Measurements from ENCODE around the gene THSD4.

The THSD4 gene

DNA sequence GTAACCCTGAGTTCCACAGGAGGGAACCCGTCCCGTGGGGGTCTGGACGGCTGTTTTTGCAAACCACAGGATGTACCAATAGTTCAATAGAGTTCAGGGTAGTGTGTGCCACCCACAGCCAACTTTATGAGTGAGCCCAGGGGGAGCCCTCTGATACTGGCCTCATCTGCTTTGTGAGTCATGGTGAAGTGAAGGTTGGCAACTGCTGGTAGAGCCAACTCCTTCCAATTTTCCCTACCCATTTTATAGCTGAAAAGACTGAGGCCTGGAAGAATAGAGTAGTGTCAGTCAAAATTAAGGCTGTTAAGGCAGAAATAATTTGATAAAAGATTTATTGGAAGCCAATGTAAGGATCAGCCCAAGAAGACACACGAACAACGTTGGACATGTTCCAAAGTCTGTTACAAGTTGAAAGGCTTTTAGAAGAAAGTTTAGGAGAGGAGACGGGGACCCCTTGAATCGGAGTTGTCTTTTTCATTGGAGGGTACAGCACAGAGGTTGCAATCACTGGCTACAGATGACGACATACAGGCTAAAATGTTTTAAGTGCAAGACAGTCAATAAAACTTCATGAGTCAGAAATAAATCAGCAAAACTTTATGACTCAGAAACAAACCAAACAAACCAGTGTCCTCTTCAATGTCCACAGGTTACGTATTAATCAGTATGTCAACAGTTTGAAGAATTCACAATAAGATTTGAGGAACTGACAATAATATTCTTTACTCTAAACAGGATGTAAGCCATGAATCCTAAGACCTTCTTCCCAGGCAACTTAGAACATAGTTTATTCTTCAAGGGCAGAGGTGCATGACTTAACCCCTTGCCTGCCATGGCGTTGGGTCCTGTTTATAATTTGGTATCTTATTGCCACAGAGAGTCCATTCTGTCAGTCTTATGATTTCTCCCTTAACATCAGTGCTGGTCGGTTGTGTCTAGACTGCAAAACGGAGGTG lies 632.1 kb downstream of the THSD4 start:
- DNase-seq = no peak

- no peak for DNase-seq
These were observed 633.0 kb downstream of the THSD4 start for GRCh38 chr15:71748293-71748718.

DNA sequence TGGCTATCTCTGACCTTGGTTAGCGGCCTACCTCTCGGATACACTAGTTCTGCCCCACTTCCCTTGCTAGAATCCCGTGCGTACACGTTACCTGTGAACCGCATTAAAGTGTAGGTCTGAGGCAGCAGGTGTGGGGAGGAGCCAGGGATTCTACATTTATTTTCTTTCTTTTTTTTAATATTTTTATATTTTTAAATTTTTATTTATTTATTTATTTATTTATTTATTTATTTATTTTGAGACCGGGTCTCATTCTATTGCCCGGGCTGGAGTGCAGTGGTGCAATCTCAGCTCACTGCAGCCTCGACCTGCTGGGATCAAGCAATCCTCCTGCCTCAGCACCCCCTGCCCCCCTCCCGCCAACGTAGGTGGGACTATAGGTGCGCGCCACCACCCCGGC lies 634.2 kb downstream of the THSD4 start:
- no peak for DNase-seq

DNA sequence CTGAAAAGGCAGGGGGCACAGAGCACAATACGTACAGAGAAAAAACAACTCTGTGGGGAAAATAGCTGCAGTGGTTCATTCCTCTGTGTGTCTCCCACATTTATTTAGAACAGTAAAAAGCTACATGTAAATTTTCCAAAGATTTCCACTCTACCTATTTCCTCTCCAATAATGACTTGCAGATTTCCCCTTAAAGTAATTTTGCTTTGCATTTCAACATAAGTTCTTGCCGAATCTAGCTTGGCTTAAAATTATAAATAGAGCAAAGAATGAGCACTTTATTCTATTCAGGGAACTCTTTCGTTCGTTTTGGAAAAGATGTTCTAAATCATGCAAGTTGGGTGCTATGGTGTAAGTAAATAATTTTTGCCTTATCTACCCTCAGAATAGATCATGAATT lies 636.9 kb downstream of the THSD4 start:
- DNase-seq = no peak

DNA sequence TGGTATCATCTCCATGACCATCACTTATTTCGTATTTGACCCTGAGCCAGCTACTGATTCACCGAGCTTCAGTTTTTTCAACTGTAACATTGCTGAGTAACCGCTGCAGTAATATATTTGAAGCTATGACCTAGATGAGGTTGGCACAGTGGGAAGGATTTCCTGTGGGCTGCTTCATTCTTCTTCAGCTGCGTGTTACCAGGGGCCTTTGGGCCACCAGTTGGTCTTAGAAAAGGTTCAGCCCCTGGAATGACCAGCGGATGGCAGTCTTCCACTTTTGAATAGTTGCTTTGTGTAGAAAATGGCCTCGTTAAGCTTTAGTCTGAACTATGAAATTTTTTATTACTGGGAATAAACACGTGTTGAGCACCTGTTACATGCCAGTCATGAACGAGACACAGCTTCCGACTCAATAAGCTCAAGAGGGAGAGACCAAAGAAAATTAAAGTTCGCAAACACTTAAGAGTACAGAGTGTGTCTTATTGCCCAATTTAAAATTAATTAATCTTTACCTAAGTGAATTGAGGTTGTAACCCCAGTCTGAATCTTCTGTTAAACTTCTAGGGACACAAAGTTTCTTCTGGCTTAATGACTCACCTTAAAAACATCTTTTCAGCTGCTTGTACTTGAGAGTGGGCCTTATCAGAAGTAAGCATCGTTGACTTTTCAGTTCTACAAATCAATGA lies 637.5 kb downstream of the THSD4 start:
- DNase-seq = no peak

DNA sequence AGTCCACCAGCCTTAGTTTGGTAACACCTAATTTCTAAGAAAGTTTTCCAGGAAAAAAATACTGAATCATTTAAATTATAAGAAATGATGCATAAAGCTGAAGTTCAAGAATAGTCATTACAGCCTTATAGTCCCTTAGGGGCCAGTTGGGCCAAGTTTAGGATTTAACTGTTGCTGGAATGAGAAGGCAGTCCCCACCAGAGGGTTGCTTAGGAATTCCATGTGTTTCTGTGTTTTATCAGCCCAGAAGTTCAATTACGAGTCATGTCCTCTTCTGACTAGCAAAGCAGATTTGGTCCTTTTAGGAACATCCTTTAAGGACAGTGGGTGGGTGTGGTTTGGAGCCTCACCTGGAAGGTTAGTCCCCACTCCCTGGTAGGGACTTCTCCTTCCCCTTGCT lies 638.1 kb downstream of the THSD4 start:
- no peak for DNase-seq

GRCh38 chr15:71754660-71755059 lies 639.4 kb downstream of the THSD4 start:
- DNase-seq = no peak

- DNase-seq = no peak
These were observed 640.1 kb downstream of the THSD4 start for GRCh38 chr15:71755092-71755970.

GRCh38 chr15:71756599-71757352 lies 641.5 kb downstream of the THSD4 start:
- DNase-seq = no peak

DNA sequence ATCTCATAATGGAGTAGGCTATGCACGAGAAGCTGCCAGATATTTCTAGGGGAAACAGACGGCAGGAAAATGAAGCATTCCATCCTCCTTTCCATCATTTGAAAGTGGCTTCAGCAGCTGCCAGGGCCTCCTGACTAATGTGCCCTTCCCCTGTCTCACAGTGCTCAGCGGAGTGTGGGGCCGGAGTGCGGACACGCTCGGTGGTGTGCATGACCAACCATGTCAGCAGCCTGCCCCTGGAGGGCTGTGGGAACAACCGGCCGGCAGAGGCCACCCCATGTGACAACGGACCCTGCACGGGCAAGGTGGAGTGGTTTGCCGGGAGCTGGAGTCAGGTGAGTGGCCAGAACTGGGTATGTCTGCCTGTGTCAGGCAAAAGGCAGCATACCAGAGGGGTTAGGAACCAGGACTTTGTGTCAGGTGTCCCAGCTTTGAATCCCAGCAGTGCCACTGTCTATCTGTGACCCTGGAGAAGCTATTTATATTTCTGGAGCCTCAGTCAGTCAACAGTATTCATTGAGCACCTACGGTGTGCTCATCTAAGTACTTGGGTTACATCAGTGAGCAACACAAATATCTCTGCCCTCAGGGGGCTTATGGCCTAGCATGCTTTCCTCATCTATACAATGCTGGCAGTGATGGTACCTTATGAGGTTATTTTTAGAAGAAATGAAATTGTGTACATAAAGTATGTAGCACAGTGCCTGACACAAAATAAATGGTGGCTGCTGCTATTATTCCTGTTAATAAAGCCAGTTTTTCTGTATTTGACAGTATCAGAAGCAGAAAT lies 642.7 kb downstream of the THSD4 start:
- no peak for DNase-seq

DNA sequence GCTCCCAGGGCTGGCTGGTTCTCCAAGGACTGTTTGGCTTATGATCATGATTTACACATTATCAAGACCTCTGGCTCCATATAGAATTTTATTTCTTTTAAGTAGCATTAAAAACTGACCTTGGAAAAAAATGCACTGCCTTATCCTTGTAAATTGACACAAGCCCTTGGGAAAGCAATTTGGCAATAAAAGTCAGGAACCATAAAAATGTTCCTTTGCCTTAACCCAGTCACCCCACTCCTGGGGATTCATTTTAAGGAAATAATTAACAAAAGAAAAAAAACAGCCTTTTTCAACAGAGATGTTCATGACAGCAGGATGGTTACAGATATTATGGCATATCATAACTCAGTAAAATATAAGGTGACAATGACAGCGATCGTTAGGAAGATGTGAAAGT lies 643.4 kb downstream of the THSD4 start:
- DNase-seq = no peak

DNA sequence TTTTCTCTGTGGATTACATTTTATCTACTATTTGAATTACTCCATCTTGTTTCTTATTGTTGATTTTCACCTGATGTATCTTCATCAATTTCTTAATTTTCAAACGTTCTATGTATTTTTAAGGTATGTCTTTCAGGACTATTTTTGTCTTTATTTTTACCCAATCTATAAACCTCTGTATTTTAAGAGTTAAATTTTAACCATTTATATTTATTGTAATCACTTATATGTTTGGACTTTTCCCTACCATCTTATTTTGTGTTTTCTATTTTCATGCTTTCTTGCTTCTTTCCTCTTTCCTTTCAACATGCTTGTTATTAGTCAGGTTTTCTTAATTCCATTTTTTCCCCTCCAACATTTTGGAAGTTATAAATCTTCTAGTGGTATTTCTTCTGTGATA lies 645.6 kb downstream of the THSD4 start:
- no peak for DNase-seq

DNA sequence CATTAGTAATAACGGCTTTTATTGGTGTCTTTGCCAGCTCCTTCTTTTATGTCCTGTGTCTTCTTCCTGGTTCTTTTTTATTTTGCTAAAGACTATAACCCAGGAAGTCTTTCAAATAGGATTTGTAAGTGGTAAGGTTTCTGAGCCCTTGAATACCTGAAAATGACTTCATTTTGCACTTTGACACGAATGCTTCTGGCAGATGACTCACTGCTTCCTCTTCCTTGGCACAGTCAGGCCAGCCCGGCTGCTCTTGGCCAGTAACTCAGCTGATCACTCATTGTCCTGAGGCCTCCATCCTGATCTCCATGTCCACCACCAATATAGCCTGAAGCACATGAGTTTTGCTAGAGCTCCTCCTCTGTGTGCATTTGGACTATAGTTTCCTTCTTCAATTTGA lies 646.4 kb downstream of the THSD4 start:
- no peak for DNase-seq

- no peak for DNase-seq
These were observed 652.9 kb downstream of the THSD4 start for GRCh38 chr15:71768184-71768583.

DNA sequence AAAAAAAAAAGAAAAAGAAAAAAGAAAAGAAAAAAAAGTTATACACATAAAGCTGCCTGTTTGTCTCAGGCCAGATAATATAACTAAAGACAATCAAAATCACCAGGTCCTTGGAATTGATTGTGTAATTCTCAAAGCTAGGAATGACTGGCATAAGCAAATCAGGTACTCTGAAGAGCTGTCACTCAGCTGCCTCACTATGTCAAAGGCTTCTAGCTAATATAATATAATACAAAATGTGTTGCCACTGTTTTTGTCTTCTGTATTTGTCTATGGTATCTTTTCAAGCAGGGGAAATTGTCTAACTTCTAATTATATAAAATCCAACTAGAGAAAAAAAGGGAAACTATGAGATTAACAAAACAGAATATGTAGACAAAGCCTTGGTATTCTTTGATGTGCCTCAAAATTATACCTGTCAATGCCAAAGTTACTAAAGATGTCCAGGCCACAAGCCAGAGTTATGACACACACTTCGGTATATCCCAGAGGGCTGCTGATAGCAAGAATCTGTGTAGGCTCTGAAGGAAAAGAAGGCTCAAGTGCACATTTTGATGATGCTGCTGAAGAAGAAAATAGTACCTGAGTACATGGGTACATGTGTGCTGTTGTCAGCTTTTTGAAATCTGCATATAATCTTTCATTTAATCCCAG lies 658.1 kb downstream of the THSD4 start:
- no peak for DNase-seq

GRCh38 chr15:71775856-71776255 lies 660.6 kb downstream of the THSD4 start:
- no peak for DNase-seq

- no peak for DNase-seq
These were observed 661.0 kb downstream of the THSD4 start for GRCh38 chr15:71776304-71776703.

DNA sequence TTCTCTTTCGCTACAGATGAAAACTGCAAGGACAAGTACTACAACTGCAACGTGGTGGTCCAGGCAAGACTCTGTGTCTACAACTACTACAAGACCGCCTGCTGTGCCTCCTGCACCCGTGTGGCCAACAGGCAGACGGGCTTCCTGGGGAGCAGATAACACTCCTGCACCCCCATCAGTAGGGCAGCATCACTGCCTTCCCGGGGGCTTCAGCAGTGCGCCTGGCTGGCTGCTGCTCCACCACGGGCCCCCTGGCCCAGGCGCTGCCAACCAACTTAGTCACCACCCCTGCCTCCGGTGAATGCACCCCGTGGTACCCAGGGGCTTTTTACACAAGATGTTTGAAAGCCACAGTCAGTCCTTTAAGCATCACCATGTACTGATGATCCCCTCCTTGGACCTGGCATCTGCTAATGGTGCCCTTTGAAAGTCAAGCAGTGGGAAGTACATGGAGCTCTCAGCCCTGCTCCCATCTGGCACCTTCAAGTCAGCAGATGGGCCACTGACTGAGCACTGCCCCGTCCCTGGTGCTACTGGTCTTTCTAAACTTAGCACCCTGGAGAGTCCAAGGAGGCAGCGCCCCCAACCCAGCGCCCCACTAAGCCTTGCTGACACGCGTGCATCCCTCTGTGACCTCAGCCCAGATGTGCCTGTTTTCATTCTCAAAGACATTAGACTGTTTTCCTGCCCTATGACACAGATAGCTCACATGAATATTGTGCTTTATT lies 662.1 kb downstream of the THSD4 start:
- DNase-seq = no peak

- DNase-seq = no peak
These were observed 664.0 kb downstream of the THSD4 start for GRCh38 chr15:71779073-71779797.
